GM23248 (cell line): ENCODE measurements around the gene FBXO8. TPM values are rescaled to one million over a fixed set of nuclear protein-coding genes. Genes with fewer than 3 reads are reported as not detected.

Experiments used
- DNase-seq: peaks from one replicate; pipeline ENCODE4 v3.0.0-alpha.2; 2015
- H2AFZ ChIP-seq: fragments of 200-600 bp; sonication (generic); 2 replicates; pipeline ENCODE4 v1.6.1; 2016; ENCODE audit warnings: antibody characterized with exemption
- H3F3A ChIP-seq: fragments of 200-600 bp; sonication (generic); 2 replicates; pipeline ENCODE4 v1.6.1; 2016; ENCODE audit warnings: mild to moderate bottlenecking, antibody characterized with exemption, mixed run types; ENCODE audit not compliant: insufficient read depth
- H3K27ac ChIP-seq: fragments of 200-600 bp; sonication (generic); 2 replicates; pipeline ENCODE4 v1.5.1; 2016; ENCODE audit warnings: mild to moderate bottlenecking
- H3K27me3 ChIP-seq: fragments of 200-600 bp; sonication (generic); replicated peaks from 2 replicates; pipeline ENCODE4 v1.6.1; 2016; ENCODE audit warnings: mild to moderate bottlenecking; ENCODE audit not compliant: insufficient read depth
- H3K36me3 ChIP-seq: fragments of 200-600 bp; sonication (generic); 2 replicates; pipeline ENCODE4 v1.6.1; 2016; ENCODE audit warnings: low read depth, mild to moderate bottlenecking
- H3K4me1 ChIP-seq: fragments of 200-600 bp; sonication (generic); 2 replicates; pipeline ENCODE4 v1.6.1; 2016; ENCODE audit warnings: mild to moderate bottlenecking; ENCODE audit not compliant: insufficient read depth
- H3K4me2 ChIP-seq: fragments of 200-600 bp; sonication (generic); one replicate; pipeline ENCODE4 v1.6.1; 2016; ENCODE audit warnings: mild to moderate bottlenecking; ENCODE audit not compliant: unreplicated experiment
- H3K4me3 ChIP-seq: fragments of 200-600 bp; sonication (generic); 2 replicates; pipeline ENCODE4 v1.5.1; 2016; ENCODE audit warnings: mild to moderate bottlenecking
- H3K79me2 ChIP-seq: fragments of 200-600 bp; sonication (generic); 2 replicates; pipeline ENCODE4 v1.6.1; 2016; ENCODE audit warnings: mild to moderate bottlenecking; ENCODE audit not compliant: insufficient read depth
- H3K9ac ChIP-seq: fragments of 200-600 bp; sonication (generic); 2 replicates; pipeline ENCODE4 v1.6.1; 2016; ENCODE audit warnings: mild to moderate bottlenecking
- H3K9me2 ChIP-seq: fragments of 200-600 bp; sonication (generic); 2 replicates; pipeline ENCODE4 v1.6.1; 2016; ENCODE audit warnings: mixed run types, mild to moderate bottlenecking, moderate library complexity; ENCODE audit not compliant: insufficient read depth
- H3K9me3 ChIP-seq: fragments of 200-600 bp; sonication (generic); one replicate; pipeline ENCODE4 v1.6.1; 2017; ENCODE audit warnings: low read depth
- H4K20me1 ChIP-seq: fragments of 200-600 bp; sonication (generic); 2 replicates; pipeline ENCODE4 v1.6.0; 2016; ENCODE audit not compliant: insufficient read depth
- EZH2 ChIP-seq: fragments of 200-600 bp; sonication (generic); IDR thresholded peaks from 2 replicates; pipeline ENCODE4 v1.6.1; 2018; ENCODE audit warnings: antibody characterized with exemption, mild to moderate bottlenecking; ENCODE audit not compliant: insufficient read depth, poor library complexity, severe bottlenecking
- EZH2phosphoT487 ChIP-seq: fragments of 200-600 bp; sonication (generic); IDR thresholded peaks from 2 replicates; pipeline ENCODE4 v1.6.1; 2018; ENCODE audit warnings: antibody characterized with exemption, moderate library complexity, mild to moderate bottlenecking, low read depth; ENCODE audit not compliant: insufficient read depth
- WGBS, 2 experiments: methylation state at CpG; one replicate each; pipeline ENCODE4 v1.1.6; 2015 to 2017; ENCODE audit warnings: low lambda C conversion rate in 2 of 2, low coverage in 1 of 2; ENCODE audit errors: missing lambda C conversion rate in 2 of 2; 5-methylcytosine and 5-hydroxymethylcytosine counted together
- in situ Hi-C: fragments of 300-500 bp; cut with MboI; formaldehyde crosslinking; loops from 2 replicates; pipeline ENCODE4 v1.15.0; 2020
- polyA plus RNA-seq: library from polyadenylated mRNA; unstranded; fragments of >200 nt; fragmentation: Nextera tagmentation; extraction: Ambion mirVana; gene quantifications from 2 replicates; pipeline ENCODE4 v1.2.1, GENCODE V29; 2016
- total RNA-seq: library from RNA; depleted of rRNA; stranded (reverse); fragments of >200 nt; shearing (Covaris generic); gene quantifications from 2 replicates; pipeline ENCODE4 v1.2.3, GENCODE V29; 2014

The FBXO8 gene
- total and polyA plus RNA-seq, 2 experiments from 2014 or later, result 23.1 to 27.7 TPM

DNA sequence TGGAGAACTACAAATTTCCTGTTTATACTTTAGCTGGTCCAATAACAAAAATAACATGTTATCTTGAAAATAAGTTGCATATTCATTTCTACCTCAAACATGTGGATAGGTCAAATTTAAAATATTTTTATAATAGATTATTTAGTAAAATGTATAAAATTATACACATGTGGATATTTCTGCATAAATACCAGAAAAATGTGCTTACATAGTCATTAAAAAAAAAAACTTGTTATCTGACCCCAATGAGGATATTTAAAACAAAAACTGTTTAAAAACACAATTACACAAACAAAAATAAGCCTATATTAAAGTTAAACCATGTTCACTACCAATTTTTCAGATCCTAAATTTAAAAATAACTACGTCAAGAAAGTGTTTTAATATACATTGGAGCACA, 28.1 kb downstream of the FBXO8 start:
- Histone ChIP-seq H3K79me2 (no peaks in the 10 kb centered on the region), H3K9me3 (no peaks in the 10 kb centered on the region), H3K9me2 (no peaks in the 10 kb centered on the region), H3K27ac (no peak overlapping the region), H3K4me2 (no peak overlapping the region), H4K20me1 (peaks cover 4% of the 10 kb centered on the region; the same call in 1 of the 2 replicates), H3K4me3 (no peak overlapping the region), H3K9ac (no peak overlapping the region), H3K36me3 (peaks cover 4% of the 10 kb centered on the region; the same call in 1 of the 2 replicates), H3F3A (peaks cover 23% of the 10 kb centered on the region), H2AFZ (no peak overlapping the region), H3K27me3 (no peaks in the 10 kb centered on the region), H3K4me1 (peaks cover 21% of the 10 kb centered on the region)
- TF ChIP-seq EZH2 (no peak), EZH2phosphoT487 (no peak)
- WGBS, 2 experiments, result 93 to 98% methylated on average over 1 of the region's 1 CpG
- in situ Hi-C loops, result no loop called here
- no peak for DNase-seq

DNA sequence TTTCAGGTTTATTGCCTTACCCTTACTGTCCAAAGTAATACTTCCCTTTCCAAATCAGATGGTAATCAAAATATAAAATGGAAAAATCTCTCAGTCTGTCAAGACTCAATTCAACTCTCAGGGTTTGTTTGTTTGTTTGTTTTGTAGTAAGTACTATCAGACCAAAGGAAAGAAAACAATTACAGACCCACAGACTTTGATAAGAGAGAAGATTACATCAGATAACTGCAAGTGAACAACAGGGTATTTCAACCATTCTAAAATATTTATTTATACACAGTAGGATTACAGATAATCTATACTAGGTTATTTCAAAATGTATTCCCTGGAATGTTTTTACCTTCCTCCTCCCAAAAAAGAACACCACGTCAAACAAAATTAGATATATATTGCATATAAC, 28.9 kb downstream of the FBXO8 start:
- no peaks in the 10 kb centered on the region for H3K9me3 ChIP-seq
- H3K79me2 ChIP-seq, result no peaks in the 10 kb centered on the region
- DNase-seq, result no peak
- no peak overlapping the region for H3K27ac ChIP-seq
- 90 to 97% methylated on average over 1 of the region's 1 CpG for WGBS, 2 experiments
- H3K36me3 ChIP-seq, result peaks cover 4% of the 10 kb centered on the region; the same call in 1 of the 2 replicates
- H3K4me1 ChIP-seq, result peaks cover 13% of the 10 kb centered on the region
- H3K4me2 ChIP-seq, result no peak overlapping the region
- no peak overlapping the region for H2AFZ ChIP-seq
- no peak overlapping the region for H3K9ac ChIP-seq
- TF ChIP-seq EZH2phosphoT487 (no peak), EZH2 (no peak)
- no peaks in the 10 kb centered on the region for H3K27me3 ChIP-seq
- H3F3A ChIP-seq, result peaks cover 15% of the 10 kb centered on the region
- no peak overlapping the region for H3K4me3 ChIP-seq
- peaks cover 4% of the 10 kb centered on the region; the same call in 1 of the 2 replicates for H4K20me1 ChIP-seq
- in situ Hi-C loops, result no loop called here
- no peaks in the 10 kb centered on the region for H3K9me2 ChIP-seq

DNA sequence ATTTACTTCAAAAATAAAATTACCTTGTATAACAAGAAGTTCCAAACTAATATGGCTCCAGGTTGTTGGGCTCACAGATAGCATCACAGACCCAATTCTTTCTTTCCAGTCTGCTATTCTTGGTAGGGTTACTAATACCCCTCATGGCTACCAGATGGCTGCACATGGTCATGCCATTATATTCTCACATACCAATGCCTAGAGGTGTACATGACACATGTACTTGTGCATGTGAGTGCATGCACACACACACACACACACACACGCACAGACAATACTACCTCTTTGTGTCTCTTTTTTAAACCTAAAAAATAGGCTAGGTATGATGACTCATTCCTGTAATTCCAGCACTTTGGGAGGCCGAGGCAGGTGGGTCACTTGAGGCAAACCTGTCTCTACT, 31.1 kb downstream of the FBXO8 start:
- Histone ChIP-seq H4K20me1 (no peaks in the 10 kb centered on the region), H3K4me2 (no peak overlapping the region), H3K4me1 (peaks cover 12% of the 10 kb centered on the region), H3K79me2 (no peaks in the 10 kb centered on the region), H3F3A (peaks cover 9% of the 10 kb centered on the region), H3K9ac (no peak overlapping the region), H3K9me2 (no peaks in the 10 kb centered on the region), H2AFZ (no peak overlapping the region), H3K9me3 (no peaks in the 10 kb centered on the region), H3K27ac (no peak overlapping the region), H3K36me3 (0 out of 2 replicates have a peak, but pooled peaks cover 4% of the 10 kb centered on the region), H3K27me3 (no peaks in the 10 kb centered on the region), H3K4me3 (no peak overlapping the region)
- no peak for DNase-seq
- WGBS, 2 experiments, result 66 to 77% methylated on average over 2 of the region's 2 CpGs
- no peak for TF ChIP-seq EZH2phosphoT487
- TF ChIP-seq EZH2, result no peak
- in situ Hi-C loops, result no loop called here

GRCh38 chr4:174248407-174248806, 35.1 kb downstream of the FBXO8 start:
- in situ Hi-C loops, result no loop called here
- 98 to 100% methylated on average over 1 of the region's 1 CpG for WGBS, 2 experiments
- Histone ChIP-seq H4K20me1 (no peaks in the 10 kb centered on the region), H3K27me3 (no peaks in the 10 kb centered on the region), H3K4me3 (no peak overlapping the region), H2AFZ (no peak overlapping the region), H3K4me1 (peaks cover 9% of the 10 kb centered on the region), H3K27ac (no peak overlapping the region), H3K36me3 (no peaks in the 10 kb centered on the region), H3K79me2 (no peaks in the 10 kb centered on the region), H3K9me2 (no peaks in the 10 kb centered on the region), H3K9ac (no peak overlapping the region), H3K4me2 (no peak overlapping the region), H3F3A (0 out of 2 replicates have a peak, but pooled peaks cover 3% of the 10 kb centered on the region), H3K9me3 (no peaks in the 10 kb centered on the region)
- TF ChIP-seq EZH2phosphoT487 (no peak), EZH2 (no peak)
- no peak for DNase-seq

DNA sequence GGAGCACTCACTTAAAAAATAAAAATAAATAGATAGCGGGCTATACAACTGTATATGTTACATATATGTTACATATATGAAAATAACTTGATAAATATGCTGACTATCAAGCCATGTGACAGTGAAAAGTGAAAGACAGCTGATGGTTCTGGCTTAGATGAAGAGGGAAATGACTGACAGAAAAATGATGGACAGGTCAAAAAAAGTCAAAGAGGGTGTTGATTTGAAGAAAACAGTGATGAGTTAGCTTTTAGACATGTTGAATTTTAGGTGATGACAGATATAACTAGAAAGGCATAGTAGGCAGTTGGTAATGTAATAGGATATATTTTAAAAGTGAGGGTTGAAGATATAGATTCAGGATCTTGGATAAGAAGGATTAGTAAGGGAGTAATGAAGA, 37.8 kb downstream of the FBXO8 start:
- TF ChIP-seq EZH2phosphoT487 (no peak), EZH2 (no peak)
- Histone ChIP-seq H3F3A (0 out of 2 replicates have a peak, but pooled peaks cover 3% of the 10 kb centered on the region), H3K9me2 (no peaks in the 10 kb centered on the region), H3K9ac (no peak overlapping the region), H3K4me3 (no peak overlapping the region), H3K27ac (no peak overlapping the region), H3K36me3 (peaks cover 2% of the 10 kb centered on the region; the same call in 1 of the 2 replicates), H3K27me3 (no peaks in the 10 kb centered on the region), H4K20me1 (no peaks in the 10 kb centered on the region), H2AFZ (no peak overlapping the region), H3K4me1 (peaks cover 9% of the 10 kb centered on the region), H3K79me2 (no peaks in the 10 kb centered on the region), H3K9me3 (no peaks in the 10 kb centered on the region), H3K4me2 (no peak overlapping the region)
- in situ Hi-C loops, result no loop called here
- no peak for DNase-seq
- 100% methylated on average over 1 of the region's 1 CpG for WGBS, 2 experiments
